ENCODE data around the gene PLCB3.

DNA sequence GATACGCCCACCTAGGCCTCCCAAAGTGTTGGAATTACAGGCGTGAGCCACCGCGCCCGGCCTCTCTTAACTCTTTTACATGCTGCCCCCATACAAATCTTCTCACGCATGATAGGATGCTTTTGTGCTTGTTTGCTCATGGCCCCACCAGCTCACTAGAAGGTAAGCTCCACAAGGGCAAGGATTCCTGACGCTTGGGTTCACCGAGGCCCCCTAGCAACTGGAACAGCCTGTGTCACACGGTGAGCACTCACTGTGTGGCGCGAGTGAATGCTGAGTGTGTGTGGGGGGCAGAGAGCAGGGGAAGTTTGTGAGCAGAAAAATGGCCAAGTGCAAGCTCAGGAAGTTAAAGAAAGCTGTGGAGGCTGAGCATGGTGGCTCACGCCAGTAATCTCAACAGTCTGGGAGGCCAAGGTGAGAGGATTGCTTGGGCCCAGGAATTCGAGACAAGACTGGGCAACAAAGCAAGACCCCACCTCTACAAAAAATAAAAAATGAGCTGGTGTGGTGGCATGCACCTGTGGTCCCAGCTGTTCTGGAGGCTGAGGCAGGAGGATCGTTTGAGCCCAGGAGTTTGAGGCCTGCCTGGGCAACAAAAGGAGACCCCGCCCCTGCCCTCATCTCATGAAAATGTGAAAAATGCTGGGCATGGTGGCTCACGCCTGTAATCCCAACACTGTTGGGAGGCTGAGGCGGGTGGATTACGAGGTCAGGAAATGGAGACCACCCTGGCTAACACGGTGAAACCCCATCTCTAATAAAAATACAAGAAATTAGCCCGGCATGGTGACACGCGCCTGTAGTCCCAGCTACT is 30.8 kb downstream of the PLCB3 start:
- TF ChIP-seq CTCF (IDR thresholded peaks at IDR 0.05) (no peak), POLR2A (IDR thresholded peaks at IDR 0.05) (no peak)
